Neuron (in vitro differentiated cells): Measurements from ENCODE around the gene VIPR2.
"Not testable (repeated sequence)": the region's sequence is repeated elsewhere in the genome, so short reads cannot be mapped to it uniquely, and the experiment has no call there.

Source experiments
- H2AFZ ChIP-seq: one replicate; pipeline ENCODE4 v1.6.1; 2013; ENCODE audit warnings: low read depth, mild to moderate bottlenecking, inconsistent platforms, low read length, moderate library complexity
- H3K27me3 ChIP-seq: one replicate; pipeline ENCODE4 v1.6.1; 2013; ENCODE audit warnings: low read length; ENCODE audit not compliant: insufficient read depth
- H3K36me3 ChIP-seq: one replicate; pipeline ENCODE4 v1.6.1; 2013; ENCODE audit warnings: low read length; ENCODE audit not compliant: insufficient read depth
- H3K4me1 ChIP-seq: one replicate; pipeline ENCODE4 v1.6.1; 2013; ENCODE audit warnings: low read length; ENCODE audit not compliant: insufficient read depth
- H3K4me3 ChIP-seq: 2 replicates; pipeline ENCODE4 v1.5.1; 2013; ENCODE audit warnings: mild to moderate bottlenecking, low read length, moderate library complexity
- H3K9me3 ChIP-seq: one replicate; pipeline ENCODE4 v1.6.1; 2013; ENCODE audit warnings: low read length

VIPR2 gene

GRCh38 chr7:159141167-159141566 is 3.5 kb downstream of the VIPR2 start:
- H3K4me1 ChIP-seq, result no peaks in the 10 kb centered on the region
- H3K27me3 ChIP-seq, result peaks cover 46% of the 10 kb centered on the region
- no peak overlapping the region for H3K4me3 ChIP-seq
- H3K9me3 ChIP-seq, result peaks cover 1% of the 10 kb centered on the region
- H2AFZ ChIP-seq, result no peak overlapping the region
- H3K36me3 ChIP-seq, result no peaks in the 10 kb centered on the region

- Histone ChIP-seq H3K27me3 (peaks cover 38% of the 10 kb centered on the region), H3K9me3 (no peaks in the 10 kb centered on the region)
Measured at GRCh38 chr7:159140170-159140910, 4.3 kb downstream of the VIPR2 start.

GRCh38 chr7:159139639-159140038 is 5.0 kb downstream of the VIPR2 start:
- H3K27me3 ChIP-seq, result peaks cover 35% of the 10 kb centered on the region
- no peaks in the 10 kb centered on the region for H3K36me3 ChIP-seq
- H3K4me1 ChIP-seq, result no peaks in the 10 kb centered on the region
- no peak overlapping the region for H2AFZ ChIP-seq
- H3K4me3 ChIP-seq, result no peak overlapping the region
- H3K9me3 ChIP-seq, result no peaks in the 10 kb centered on the region

More at GRCh38 chr7:159140170-159140910, 4.3 kb downstream of the VIPR2 start:
- H3K4me3 ChIP-seq, result no peak overlapping the region
- no peak overlapping the region for H2AFZ ChIP-seq
- no peaks in the 10 kb centered on the region for H3K4me1 ChIP-seq
- H3K36me3 ChIP-seq, result no peaks in the 10 kb centered on the region

GRCh38 chr7:159139202-159139601 is 5.5 kb downstream of the VIPR2 start:
- H3K36me3 ChIP-seq, result no peaks in the 10 kb centered on the region
- no peaks in the 10 kb centered on the region for H3K4me1 ChIP-seq
- no peak overlapping the region for H3K4me3 ChIP-seq
- H2AFZ ChIP-seq, result no peak overlapping the region
- H3K9me3 ChIP-seq, result no peaks in the 10 kb centered on the region
- H3K27me3 ChIP-seq, result peaks cover 31% of the 10 kb centered on the region

- H3K36me3 ChIP-seq, result no peaks in the 10 kb centered on the region
- H3K27me3 ChIP-seq, result peaks cover 24% of the 10 kb centered on the region
- H3K4me3 ChIP-seq, result no peak overlapping the region
- H3K4me1 ChIP-seq, result no peaks in the 10 kb centered on the region
- H2AFZ ChIP-seq, result no peak overlapping the region
- H3K9me3 ChIP-seq, result no peaks in the 10 kb centered on the region
Measured at GRCh38 chr7:159138508-159138907, 6.2 kb downstream of the VIPR2 start.

GRCh38 chr7:159137906-159138305 is 6.8 kb downstream of the VIPR2 start:
- peaks cover 18% of the 10 kb centered on the region for H3K27me3 ChIP-seq
- no peaks in the 10 kb centered on the region for H3K4me1 ChIP-seq
- H3K36me3 ChIP-seq, result no peaks in the 10 kb centered on the region
- H3K9me3 ChIP-seq, result no peaks in the 10 kb centered on the region
- no peak overlapping the region for H3K4me3 ChIP-seq
- H2AFZ ChIP-seq, result no peak overlapping the region

- no peak overlapping the region for H2AFZ ChIP-seq
- no peaks in the 10 kb centered on the region for H3K36me3 ChIP-seq
- no peaks in the 10 kb centered on the region for H3K4me1 ChIP-seq
- H3K4me3 ChIP-seq, result no peak overlapping the region
- H3K9me3 ChIP-seq, result no peaks in the 10 kb centered on the region
- peaks cover 8% of the 10 kb centered on the region for H3K27me3 ChIP-seq
Measured at GRCh38 chr7:159136846-159137245, 7.8 kb downstream of the VIPR2 start.

- Histone ChIP-seq H2AFZ (no peak overlapping the region), H3K4me3 (no peak overlapping the region), H3K36me3 (no peaks in the 10 kb centered on the region), H3K9me3 (no peaks in the 10 kb centered on the region), H3K4me1 (no peaks in the 10 kb centered on the region), H3K27me3 (peaks cover 5% of the 10 kb centered on the region)
Measured at GRCh38 chr7:159136442-159136841, 8.2 kb downstream of the VIPR2 start.

- peaks cover 2% of the 10 kb centered on the region for H3K27me3 ChIP-seq
- no peak overlapping the region for H3K4me3 ChIP-seq
- no peaks in the 10 kb centered on the region for H3K9me3 ChIP-seq
- no peaks in the 10 kb centered on the region for H3K36me3 ChIP-seq
- no peak overlapping the region for H2AFZ ChIP-seq
- H3K4me1 ChIP-seq, result no peaks in the 10 kb centered on the region
Measured at GRCh38 chr7:159136013-159136412, 8.7 kb downstream of the VIPR2 start.

- H3K4me3 ChIP-seq, H3K27me3 ChIP-seq, H3K36me3 ChIP-seq, H3K9me3 ChIP-seq, H3K4me1 ChIP-seq, H2AFZ ChIP-seq: not testable (repeated sequence)
Measured at GRCh38 chr7:159132670-159133443, 11.8 kb downstream of the VIPR2 start.

- no peaks in the 10 kb centered on the region for H3K9me3 ChIP-seq
- peaks cover 3% of the 10 kb centered on the region for H3K27me3 ChIP-seq
- no peaks in the 10 kb centered on the region for H3K4me1 ChIP-seq
- no peak overlapping the region for H2AFZ ChIP-seq
- H3K4me3 ChIP-seq, result no peak overlapping the region
- H3K36me3 ChIP-seq, result no peaks in the 10 kb centered on the region
Measured at GRCh38 chr7:159130820-159131219, 13.8 kb downstream of the VIPR2 start.

- peaks cover 3% of the 10 kb centered on the region for H3K27me3 ChIP-seq
- no peaks in the 10 kb centered on the region for H3K36me3 ChIP-seq
- H2AFZ ChIP-seq, result no peak overlapping the region
- no peaks in the 10 kb centered on the region for H3K4me1 ChIP-seq
- no peak overlapping the region for H3K4me3 ChIP-seq
- H3K9me3 ChIP-seq, result no peaks in the 10 kb centered on the region
Measured at GRCh38 chr7:159130199-159130775, 14.4 kb downstream of the VIPR2 start.

GRCh38 chr7:159128767-159129166 is 15.9 kb downstream of the VIPR2 start:
- H3K36me3 ChIP-seq, result no peaks in the 10 kb centered on the region
- H2AFZ ChIP-seq, result no peak overlapping the region

More at GRCh38 chr7:159128767-159129166, 15.9 kb downstream of the VIPR2 start:
- Histone ChIP-seq H3K27me3 (peaks cover 3% of the 10 kb centered on the region), H3K4me1 (no peaks in the 10 kb centered on the region), H3K9me3 (no peaks in the 10 kb centered on the region), H3K4me3 (no peak overlapping the region)
